ENCODE measurements around the gene OR10P1. TPM values are rescaled to one million over a fixed set of nuclear protein-coding genes. Genes with fewer than 3 reads are reported as not detected.
"Not testable (repeated sequence)": the region's sequence is repeated elsewhere in the genome, so short reads cannot be mapped to it uniquely, and the experiment has no call there.

Gene OR10P1, protein sequence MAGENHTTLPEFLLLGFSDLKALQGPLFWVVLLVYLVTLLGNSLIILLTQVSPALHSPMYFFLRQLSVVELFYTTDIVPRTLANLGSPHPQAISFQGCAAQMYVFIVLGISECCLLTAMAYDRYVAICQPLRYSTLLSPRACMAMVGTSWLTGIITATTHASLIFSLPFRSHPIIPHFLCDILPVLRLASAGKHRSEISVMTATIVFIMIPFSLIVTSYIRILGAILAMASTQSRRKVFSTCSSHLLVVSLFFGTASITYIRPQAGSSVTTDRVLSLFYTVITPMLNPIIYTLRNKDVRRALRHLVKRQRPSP
- not detected in 2 replicates for total RNA-seq (ENCODE audit: low replicate concordance)
- long read RNA-seq: 0 reads

DNA sequence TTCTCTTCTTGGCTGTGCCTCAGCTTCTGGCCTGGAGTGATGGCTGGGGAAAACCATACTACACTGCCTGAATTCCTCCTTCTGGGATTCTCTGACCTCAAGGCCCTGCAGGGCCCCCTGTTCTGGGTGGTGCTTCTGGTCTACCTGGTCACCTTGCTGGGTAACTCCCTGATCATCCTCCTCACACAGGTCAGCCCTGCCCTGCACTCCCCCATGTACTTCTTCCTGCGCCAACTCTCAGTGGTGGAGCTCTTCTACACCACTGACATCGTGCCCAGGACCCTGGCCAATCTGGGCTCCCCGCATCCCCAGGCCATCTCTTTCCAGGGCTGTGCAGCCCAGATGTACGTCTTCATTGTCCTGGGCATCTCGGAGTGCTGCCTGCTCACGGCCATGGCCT is at the start of gene OR10P1:
Gene OR10P1, plus strand, starts transcription at position 40 of the 400 bp plus-strand sequence. Its CDS starts 0 bp downstream, at position 40.
- H3K9me3 Mint-ChIP-seq: no peaks in the 10 kb centered on the region
- no peaks in the 10 kb centered on the region for H3K36me3 Mint-ChIP-seq
- H3K4me3 Mint-ChIP-seq: no peak within 1 kb of the TSS
- H3K27ac Mint-ChIP-seq: no peak within 1 kb of the TSS
- TF ChIP-seq, protein P1, sequence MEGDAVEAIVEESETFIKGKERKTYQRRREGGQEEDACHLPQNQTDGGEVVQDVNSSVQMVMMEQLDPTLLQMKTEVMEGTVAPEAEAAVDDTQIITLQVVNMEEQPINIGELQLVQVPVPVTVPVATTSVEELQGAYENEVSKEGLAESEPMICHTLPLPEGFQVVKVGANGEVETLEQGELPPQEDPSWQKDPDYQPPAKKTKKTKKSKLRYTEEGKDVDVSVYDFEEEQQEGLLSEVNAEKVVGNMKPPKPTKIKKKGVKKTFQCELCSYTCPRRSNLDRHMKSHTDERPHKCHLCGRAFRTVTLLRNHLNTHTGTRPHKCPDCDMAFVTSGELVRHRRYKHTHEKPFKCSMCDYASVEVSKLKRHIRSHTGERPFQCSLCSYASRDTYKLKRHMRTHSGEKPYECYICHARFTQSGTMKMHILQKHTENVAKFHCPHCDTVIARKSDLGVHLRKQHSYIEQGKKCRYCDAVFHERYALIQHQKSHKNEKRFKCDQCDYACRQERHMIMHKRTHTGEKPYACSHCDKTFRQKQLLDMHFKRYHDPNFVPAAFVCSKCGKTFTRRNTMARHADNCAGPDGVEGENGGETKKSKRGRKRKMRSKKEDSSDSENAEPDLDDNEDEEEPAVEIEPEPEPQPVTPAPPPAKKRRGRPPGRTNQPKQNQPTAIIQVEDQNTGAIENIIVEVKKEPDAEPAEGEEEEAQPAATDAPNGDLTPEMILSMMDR (conservative IDR thresholded peaks at IDR 0.05): no peak
- H3K4me1 Mint-ChIP-seq (ENCODE audit: unreplicated experiment): no peaks in the 10 kb centered on the region
- H3K27me3 Mint-ChIP-seq: peaks cover 35% of the 10 kb centered on the region
- no peak for DNase-seq (ENCODE audit: extremely low spot score, unreplicated experiment)

DNA sequence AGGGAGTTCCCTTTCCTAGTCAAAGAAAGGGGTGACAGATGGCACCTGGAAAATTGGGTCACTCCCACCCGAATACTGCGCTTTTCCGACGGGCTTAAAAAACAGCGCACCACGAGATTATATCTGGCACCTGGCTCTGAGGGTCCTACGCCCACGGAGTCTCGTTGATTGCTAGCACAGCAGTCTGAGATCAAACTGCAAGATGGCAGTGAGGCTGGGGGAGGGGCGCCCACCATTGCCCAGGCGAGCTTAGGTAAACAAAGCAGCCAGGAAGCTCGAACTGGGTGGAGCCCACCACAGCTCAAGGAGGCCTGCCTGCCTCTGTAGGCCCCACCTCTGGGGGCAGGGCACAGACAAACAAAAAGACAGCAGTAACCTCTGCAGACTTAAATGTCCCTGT is 46.5 kb upstream of the OR10P1 start:
- not testable (repeated sequence) for H3K36me3 Mint-ChIP-seq; DNase-seq (ENCODE audit: extremely low spot score, unreplicated experiment); H3K27ac Mint-ChIP-seq

DNA sequence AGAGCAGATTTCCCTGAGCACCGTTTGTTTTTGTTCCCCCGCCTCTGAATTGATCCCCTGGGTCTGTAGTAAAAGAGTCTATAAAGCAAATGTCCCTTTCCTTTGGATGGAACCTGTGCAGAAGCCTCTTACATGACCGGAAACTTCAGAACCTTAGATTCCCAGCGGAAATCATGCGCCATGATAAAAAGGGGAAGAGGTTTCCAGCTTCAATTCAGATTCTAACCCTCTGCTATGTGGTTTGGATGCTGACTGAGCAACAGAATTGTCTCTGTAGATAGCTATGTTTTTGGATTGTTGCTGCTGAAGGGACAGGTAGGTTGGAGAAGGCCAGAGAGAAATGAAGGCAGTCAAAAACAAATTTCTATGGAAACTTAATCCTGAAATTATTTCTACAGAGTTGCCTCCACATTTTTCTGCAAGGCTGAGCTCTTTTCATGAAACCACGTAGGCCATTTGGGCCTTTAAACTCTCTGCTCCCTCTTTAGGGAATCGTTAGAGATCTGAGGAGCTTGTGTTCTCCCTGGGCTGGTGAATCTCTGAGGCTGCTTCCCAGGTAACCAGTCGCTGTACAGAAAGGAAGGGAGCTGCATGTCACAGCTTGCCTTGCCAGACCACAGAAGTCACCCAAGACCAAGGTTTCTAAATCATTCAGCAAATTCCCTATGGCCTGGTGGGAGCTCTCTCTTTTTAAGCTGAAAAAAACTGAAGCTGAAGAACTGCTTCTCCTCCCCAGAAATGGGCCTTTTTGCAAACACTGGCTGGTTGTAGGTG is 28.7 kb upstream of the OR10P1 start:
- Mint-ChIP-seq H3K27me3 (peaks cover 12% of the 10 kb centered on the region), H3K27ac (no peak overlapping the region), H3K9me3 (no peaks in the 10 kb centered on the region), H3K4me3 (no peak overlapping the region), H3K4me1 (ENCODE audit: unreplicated experiment) (no peaks in the 10 kb centered on the region), H3K36me3 (no peaks in the 10 kb centered on the region)
- TF ChIP-seq, protein P1 (conservative IDR thresholded peaks at IDR 0.05): no peak
- DNase-seq (ENCODE audit: extremely low spot score, unreplicated experiment): no peak

More for the DNA sequence above, 46.5 kb upstream of the OR10P1 start:
- H3K4me1 Mint-ChIP-seq (ENCODE audit: unreplicated experiment); H3K27me3 Mint-ChIP-seq; H3K9me3 Mint-ChIP-seq; H3K4me3 Mint-ChIP-seq: not testable (repeated sequence)

DNA sequence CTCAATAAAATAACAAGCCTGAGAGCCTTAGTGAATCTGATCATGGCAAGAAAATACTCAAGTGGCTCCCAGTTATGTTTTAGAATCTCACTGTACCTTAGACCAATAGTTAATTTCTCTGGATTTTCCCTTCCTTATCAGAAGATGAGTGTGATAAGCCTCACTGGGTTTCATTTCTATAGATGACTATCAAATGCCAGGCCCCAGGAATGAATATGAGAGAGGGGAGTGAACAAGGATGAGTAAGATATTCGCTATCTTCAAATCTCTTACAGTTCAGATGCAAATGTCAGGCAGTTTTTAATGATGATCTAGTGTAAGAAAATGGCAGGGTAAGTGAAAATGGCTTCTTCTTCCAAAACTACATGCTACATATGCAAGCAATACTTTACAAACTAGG is 26.1 kb upstream of the OR10P1 start:
- H3K9me3 Mint-ChIP-seq: peaks cover 8% of the 10 kb centered on the region
- TF ChIP-seq, protein P1 (conservative IDR thresholded peaks at IDR 0.05): no peak
- H3K27me3 Mint-ChIP-seq: peaks cover 12% of the 10 kb centered on the region
- no peak overlapping the region for H3K4me3 Mint-ChIP-seq
- H3K36me3 Mint-ChIP-seq: no peaks in the 10 kb centered on the region
- H3K27ac Mint-ChIP-seq: no peak overlapping the region
- DNase-seq (ENCODE audit: extremely low spot score, unreplicated experiment): no peak
- H3K4me1 Mint-ChIP-seq (ENCODE audit: unreplicated experiment): no peaks in the 10 kb centered on the region

DNA sequence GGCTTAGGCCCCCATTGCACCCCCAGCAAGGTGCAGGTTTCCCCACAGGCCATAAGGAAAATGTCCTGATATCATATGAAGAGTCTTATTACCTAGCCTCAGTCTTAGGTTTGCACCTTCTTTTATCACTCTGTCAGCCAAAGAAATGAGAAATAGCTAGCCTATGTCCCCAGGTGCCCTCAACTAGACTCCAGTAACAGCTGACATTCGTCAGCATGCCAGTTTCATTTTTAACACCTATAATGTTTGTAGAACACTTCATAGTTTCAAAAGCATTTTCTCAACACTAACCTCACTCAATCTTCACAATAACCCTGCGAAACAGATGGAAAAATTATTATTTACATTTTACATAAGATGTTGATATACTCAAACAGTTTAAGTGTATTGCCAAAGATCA is 24.0 kb upstream of the OR10P1 start:
- H3K27me3 Mint-ChIP-seq: peaks cover 8% of the 10 kb centered on the region
- TF ChIP-seq, protein P1 (conservative IDR thresholded peaks at IDR 0.05): no peak
- no peak for DNase-seq (ENCODE audit: extremely low spot score, unreplicated experiment)
- H3K4me1 Mint-ChIP-seq (ENCODE audit: unreplicated experiment): no peaks in the 10 kb centered on the region
- H3K9me3 Mint-ChIP-seq: peaks cover 15% of the 10 kb centered on the region
- H3K27ac Mint-ChIP-seq: no peak overlapping the region
- H3K36me3 Mint-ChIP-seq: no peaks in the 10 kb centered on the region
- no peak overlapping the region for H3K4me3 Mint-ChIP-seq

DNA sequence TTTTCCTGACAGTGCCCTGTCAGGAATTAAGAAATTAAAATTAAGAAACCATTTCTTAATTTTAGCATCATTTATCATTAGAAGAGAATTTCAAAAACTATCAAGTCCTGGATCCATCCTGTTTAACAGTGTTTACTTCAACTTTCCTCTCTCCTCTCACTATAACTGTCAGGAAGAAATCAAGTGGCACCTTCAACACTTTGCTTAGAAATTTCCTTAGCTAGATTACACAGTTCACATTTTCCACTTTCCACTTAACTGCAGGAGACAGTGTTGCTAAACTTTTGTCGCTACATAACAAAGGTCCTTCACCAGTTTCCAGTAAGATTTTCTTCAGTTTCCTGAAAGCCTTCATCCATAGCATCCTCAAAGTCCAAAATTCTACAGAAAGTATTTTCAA is 21.9 kb upstream of the OR10P1 start:
- Mint-ChIP-seq H3K4me1 (ENCODE audit: unreplicated experiment) (peaks cover 4% of the 10 kb centered on the region), H3K36me3 (no peaks in the 10 kb centered on the region), H3K27me3 (peaks cover 8% of the 10 kb centered on the region), H3K27ac (no peak overlapping the region), H3K4me3 (no peak overlapping the region), H3K9me3 (peaks cover 15% of the 10 kb centered on the region)
- no peak for DNase-seq (ENCODE audit: extremely low spot score, unreplicated experiment)
- TF ChIP-seq, protein P1 (conservative IDR thresholded peaks at IDR 0.05): no peak

All from type B pancreatic cell (in vitro differentiated cells).